HUES64 (cell line): Measurements from ENCODE around the gene ACBD3.

Experiments
- H3K27ac ChIP-seq: 2 replicates; pipeline ENCODE4 v1.7.0; 2013; ENCODE audit warnings: low read depth, low read length, inconsistent platforms
- H3K27me3 ChIP-seq: 2 replicates; pipeline ENCODE4 v1.6.1; 2013; ENCODE audit warnings: mild to moderate bottlenecking, low read length; ENCODE audit not compliant: insufficient read depth
- H3K36me3 ChIP-seq: 2 replicates; pipeline ENCODE4 v1.6.1; 2013; ENCODE audit warnings: mild to moderate bottlenecking, low read length; ENCODE audit not compliant: insufficient read depth
- H3K4me1 ChIP-seq: 2 replicates; pipeline ENCODE4 v1.6.1; 2013; ENCODE audit warnings: mild to moderate bottlenecking, low read length, moderate library complexity; ENCODE audit not compliant: insufficient read depth
- H3K4me3 ChIP-seq: 2 replicates; pipeline ENCODE4 v1.5.1; 2013; ENCODE audit warnings: mild to moderate bottlenecking, low read length, moderate library complexity
- H3K9ac ChIP-seq: 2 replicates; pipeline ENCODE4 v1.6.1; 2013; ENCODE audit warnings: mild to moderate bottlenecking, low read depth, low read length
- H3K9me3 ChIP-seq: 2 replicates; pipeline ENCODE4 v1.6.1; 2013; ENCODE audit warnings: low read depth, low read length; ENCODE audit not compliant: insufficient read depth
- WGBS: fragments of 150-250, 120-280 bp; methylation state at CpG from one replicate; pipeline ENCODE4 v1.1.7; 2013; ENCODE audit warnings: missing lambda C conversion rate; 5-methylcytosine and 5-hydroxymethylcytosine counted together

ACBD3 gene

GRCh38 chr1:226201029-226201593 is 14.6 kb upstream of the ACBD3 start:
- Histone ChIP-seq H3K9me3 (no peaks in the 10 kb centered on the region), H3K27me3 (no peaks in the 10 kb centered on the region), H3K4me3 (no peak overlapping the region), H3K9ac (no peak overlapping the region), H3K36me3 (no peaks in the 10 kb centered on the region), H3K4me1 (peaks cover 9% of the 10 kb centered on the region; the same call in 1 of the 2 replicates), H3K27ac (no peak overlapping the region)
- 76% methylated on average over 3 of the region's 5 CpGs for WGBS

DNA sequence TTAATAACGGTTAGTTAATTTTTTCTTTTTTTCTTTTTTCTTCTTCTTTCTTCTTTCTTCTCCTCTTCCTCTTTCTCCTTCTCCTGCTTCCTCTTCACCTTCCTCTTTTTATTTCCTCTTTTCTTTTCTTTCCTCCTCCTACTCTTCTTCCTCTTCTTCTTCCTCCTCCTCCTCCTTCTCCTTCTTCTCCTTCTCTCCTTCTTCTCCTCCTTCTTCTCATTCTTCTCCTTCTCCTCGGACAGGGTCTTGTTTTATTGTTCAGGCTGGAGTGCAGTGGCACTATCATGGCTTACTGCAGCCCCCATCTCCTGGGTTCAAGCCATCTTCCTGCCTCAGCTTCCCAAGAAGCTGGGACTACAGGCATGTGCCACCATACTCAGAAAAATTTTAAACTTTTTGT is 13.4 kb upstream of the ACBD3 start:
- Histone ChIP-seq H3K27ac (no peak overlapping the region), H3K27me3 (no peaks in the 10 kb centered on the region), H3K9ac (no peak overlapping the region), H3K36me3 (no peaks in the 10 kb centered on the region), H3K4me1 (peaks cover 9% of the 10 kb centered on the region; the same call in 1 of the 2 replicates), H3K9me3 (no peaks in the 10 kb centered on the region), H3K4me3 (no peak overlapping the region)
- 86% methylated on average over 2 of the region's 2 CpGs for WGBS

DNA sequence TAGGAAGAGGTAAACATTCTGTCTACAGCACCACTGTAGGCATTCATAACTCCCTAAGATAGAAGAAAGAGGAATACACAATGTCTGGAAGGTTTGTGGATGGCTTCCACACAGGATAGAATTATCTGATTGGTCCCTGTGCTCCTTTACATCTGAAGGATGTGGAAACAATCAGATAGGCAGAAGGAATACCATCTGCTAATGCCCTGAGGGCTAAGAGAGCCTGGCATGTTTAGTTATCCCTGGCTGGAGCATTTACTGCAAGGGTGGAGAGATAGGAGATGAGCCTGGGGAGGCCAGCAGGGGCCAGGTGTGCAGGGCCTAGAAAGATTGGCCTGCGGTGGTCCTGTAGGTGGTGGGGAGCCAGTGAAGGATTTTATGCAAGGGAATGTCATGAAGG is 8.6 kb upstream of the ACBD3 start:
- H3K36me3 ChIP-seq, result no peaks in the 10 kb centered on the region
- WGBS, result 82% methylated on average over 1 of the region's 1 CpG
- no peaks in the 10 kb centered on the region for H3K9me3 ChIP-seq
- no peak overlapping the region for H3K27ac ChIP-seq
- no peak overlapping the region for H3K9ac ChIP-seq
- H3K4me1 ChIP-seq, result no peaks in the 10 kb centered on the region
- no peaks in the 10 kb centered on the region for H3K27me3 ChIP-seq
- H3K4me3 ChIP-seq, result no peak overlapping the region

GRCh38 chr1:226187380-226187779 is 839 bp upstream of the ACBD3 start:
- peaks cover 6% of the 10 kb centered on the region for H3K36me3 ChIP-seq
- H3K4me3 ChIP-seq, result peak overlapping the region; percentile 99
- no peaks in the 10 kb centered on the region for H3K27me3 ChIP-seq
- peak overlapping the region; percentile 87 for H3K27ac ChIP-seq
- peaks cover 16% of the 10 kb centered on the region for H3K4me1 ChIP-seq
- peak overlapping the region; percentile 94 for H3K9ac ChIP-seq
- WGBS, result 93% methylated on average over 7 of the region's 7 CpGs
- H3K9me3 ChIP-seq, result no peaks in the 10 kb centered on the region

GRCh38 chr1:226187019-226187322 is 430 bp upstream of the ACBD3 start:
- H3K9me3 ChIP-seq, result no peaks in the 10 kb centered on the region
- peak overlapping the region; percentile 99 for H3K4me3 ChIP-seq
- H3K27me3 ChIP-seq, result no peaks in the 10 kb centered on the region
- peak overlapping the region; percentile 94 for H3K9ac ChIP-seq
- H3K27ac ChIP-seq, result peak overlapping the region; percentile 87
- H3K36me3 ChIP-seq, result peaks cover 6% of the 10 kb centered on the region
- peaks cover 17% of the 10 kb centered on the region for H3K4me1 ChIP-seq
- WGBS, result 14% methylated on average over 10 of the region's 10 CpGs

DNA sequence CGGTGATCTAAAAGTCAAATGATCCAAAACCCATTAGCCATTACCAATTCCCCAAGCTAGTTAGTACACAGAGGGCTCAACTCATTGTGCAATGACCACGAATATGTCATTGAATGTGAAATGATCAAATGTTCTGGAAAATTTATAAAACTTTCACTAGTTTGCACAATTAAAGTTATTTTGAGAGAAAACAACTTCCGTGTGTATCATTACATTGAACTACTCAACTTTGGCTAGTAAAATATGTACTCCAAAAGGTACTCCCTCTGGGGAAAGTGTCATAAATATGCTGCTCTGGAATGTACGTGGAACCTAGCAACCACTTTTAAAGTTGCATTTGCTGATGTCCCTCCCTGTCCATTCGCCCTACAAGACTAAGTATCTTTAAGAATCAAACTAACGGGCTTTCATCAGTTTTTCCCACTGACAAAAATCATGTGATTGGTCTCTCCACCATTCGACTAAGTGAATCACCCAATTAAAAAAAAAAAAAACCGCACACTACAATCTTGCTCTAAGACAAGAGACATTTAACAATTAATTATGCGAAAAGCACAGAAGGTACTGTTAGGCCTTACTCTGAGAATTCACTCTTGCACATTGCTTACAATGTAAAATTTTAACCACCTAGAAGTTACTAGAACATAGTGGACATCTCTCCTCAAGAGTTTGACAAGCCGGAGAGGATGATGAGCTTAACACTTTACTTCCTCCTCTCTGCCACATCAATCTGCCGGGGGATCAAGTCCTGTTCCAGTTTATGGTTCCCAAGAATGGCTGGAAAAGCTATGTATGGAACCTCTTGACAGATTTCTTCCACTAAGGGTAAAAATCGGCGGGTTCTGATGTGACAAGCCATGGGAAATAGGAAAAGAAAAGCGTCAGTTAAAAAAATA is 1.2 kb downstream of the ACBD3 start:
- H3K4me1 ChIP-seq, result peaks cover 17% of the 10 kb centered on the region
- WGBS, result 71% methylated on average over 12 of the region's 14 CpGs
- no peak overlapping the region for H3K27ac ChIP-seq
- peak overlapping the region; percentile 99 for H3K4me3 ChIP-seq
- no peaks in the 10 kb centered on the region for H3K27me3 ChIP-seq
- H3K36me3 ChIP-seq, result peaks cover 13% of the 10 kb centered on the region
- H3K9me3 ChIP-seq, result no peaks in the 10 kb centered on the region
- peak overlapping the region; percentile 94 for H3K9ac ChIP-seq

DNA sequence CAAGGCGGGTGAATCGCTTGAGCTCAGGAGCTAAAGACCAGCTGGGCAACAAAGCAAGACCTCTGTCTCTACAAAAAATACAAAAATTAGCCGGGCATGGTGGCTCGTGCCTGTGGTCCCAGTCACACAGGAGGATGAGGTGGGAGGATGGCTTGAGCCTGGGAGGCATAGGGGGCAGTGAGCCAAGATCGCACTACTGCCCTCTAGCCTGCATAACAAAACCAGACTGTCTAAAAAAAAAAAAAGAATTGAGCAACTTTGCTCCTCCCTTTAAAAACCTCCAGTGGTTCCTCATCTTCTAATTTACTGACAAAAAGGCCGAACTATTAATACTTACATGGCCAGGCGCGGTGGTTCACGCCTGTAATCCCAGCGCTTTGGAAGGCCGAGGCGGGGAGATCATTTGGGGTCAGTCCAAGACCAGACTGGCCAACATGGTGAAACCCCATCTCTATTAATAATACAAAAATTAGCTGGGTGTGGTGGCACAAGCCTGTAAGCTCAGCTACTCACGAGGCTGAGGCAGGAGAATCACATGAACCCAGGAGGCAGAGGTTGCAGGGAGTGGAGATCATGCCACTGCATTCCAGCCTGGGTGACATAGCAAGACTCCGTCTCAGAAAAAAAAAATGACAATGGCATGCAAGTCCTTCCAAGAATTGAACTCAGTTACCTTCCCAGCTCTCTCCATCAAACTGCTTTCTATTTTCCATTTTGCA is 4.4 kb downstream of the ACBD3 start:
- H3K27ac ChIP-seq, result no peak overlapping the region

DNA sequence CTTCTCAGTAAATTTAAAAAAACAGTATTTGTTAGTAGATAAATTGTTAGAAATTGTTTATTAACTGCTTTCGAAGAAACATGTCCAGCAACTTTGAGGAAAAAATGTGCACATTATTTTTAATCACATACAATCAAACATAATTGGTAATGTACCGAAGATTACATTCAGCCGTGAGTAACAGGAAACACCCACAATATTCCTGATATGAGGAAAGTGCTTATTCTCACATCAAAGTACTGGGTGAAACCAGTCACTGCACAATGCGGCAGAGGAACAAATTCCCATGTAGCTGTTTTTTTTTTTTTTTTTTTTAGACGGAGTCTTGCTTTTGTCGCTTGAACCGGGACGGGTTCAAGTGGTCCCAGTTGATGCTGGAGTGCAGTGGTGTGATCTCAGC is 9.7 kb downstream of the ACBD3 start:
- no peaks in the 10 kb centered on the region for H3K27me3 ChIP-seq
- H3K36me3 ChIP-seq, result peaks cover 12% of the 10 kb centered on the region
- no peak overlapping the region for H3K9ac ChIP-seq
- H3K27ac ChIP-seq, result no peak overlapping the region
- H3K4me3 ChIP-seq, result no peak overlapping the region
- WGBS, result 94% methylated on average over 6 of the region's 8 CpGs
- H3K9me3 ChIP-seq, result no peaks in the 10 kb centered on the region
- no peaks in the 10 kb centered on the region for H3K4me1 ChIP-seq

More for the DNA sequence above, 4.4 kb downstream of the ACBD3 start:
- H3K27me3 ChIP-seq, result no peaks in the 10 kb centered on the region
- peaks cover 15% of the 10 kb centered on the region for H3K36me3 ChIP-seq
- H3K4me1 ChIP-seq, result peaks cover 13% of the 10 kb centered on the region
- no peak overlapping the region for H3K4me3 ChIP-seq
- H3K9me3 ChIP-seq, result no peaks in the 10 kb centered on the region
- 88% methylated on average over 14 of the region's 14 CpGs for WGBS
- H3K9ac ChIP-seq, result no peak overlapping the region

GRCh38 chr1:226172589-226172988 is 14.0 kb downstream of the ACBD3 start:
- no peaks in the 10 kb centered on the region for H3K4me1 ChIP-seq
- H3K27me3 ChIP-seq, result no peaks in the 10 kb centered on the region
- H3K9ac ChIP-seq, result no peak overlapping the region
- H3K4me3 ChIP-seq, result no peak overlapping the region
- no peaks in the 10 kb centered on the region for H3K9me3 ChIP-seq
- WGBS, result 96% methylated on average over 5 of the region's 5 CpGs
- no peak overlapping the region for H3K27ac ChIP-seq
- 0 out of 2 replicates have a peak, but pooled peaks cover 3% of the 10 kb centered on the region for H3K36me3 ChIP-seq

- 94% methylated on average over 9 of the region's 9 CpGs for WGBS
- H3K4me1 ChIP-seq, result no peaks in the 10 kb centered on the region
- no peak overlapping the region for H3K4me3 ChIP-seq
- no peaks in the 10 kb centered on the region for H3K9me3 ChIP-seq
- no peak overlapping the region for H3K27ac ChIP-seq
- no peaks in the 10 kb centered on the region for H3K27me3 ChIP-seq
- no peak overlapping the region for H3K9ac ChIP-seq
- peaks cover 47% of the 10 kb centered on the region for H3K36me3 ChIP-seq
Observed at GRCh38 chr1:226166341-226166740, 20.2 kb downstream of the ACBD3 start.

GRCh38 chr1:226164154-226164553 is 22.4 kb downstream of the ACBD3 start:
- H3K27me3 ChIP-seq, result no peaks in the 10 kb centered on the region
- H3K4me1 ChIP-seq, result no peaks in the 10 kb centered on the region
- H3K27ac ChIP-seq, result no peak overlapping the region
- 96% methylated on average over 1 of the region's 1 CpG for WGBS
- no peaks in the 10 kb centered on the region for H3K9me3 ChIP-seq
- peaks cover 68% of the 10 kb centered on the region for H3K36me3 ChIP-seq
- no peak overlapping the region for H3K4me3 ChIP-seq
- no peak overlapping the region for H3K9ac ChIP-seq
